ENCODE data around the gene IPO9.

IPO9 gene

DNA sequence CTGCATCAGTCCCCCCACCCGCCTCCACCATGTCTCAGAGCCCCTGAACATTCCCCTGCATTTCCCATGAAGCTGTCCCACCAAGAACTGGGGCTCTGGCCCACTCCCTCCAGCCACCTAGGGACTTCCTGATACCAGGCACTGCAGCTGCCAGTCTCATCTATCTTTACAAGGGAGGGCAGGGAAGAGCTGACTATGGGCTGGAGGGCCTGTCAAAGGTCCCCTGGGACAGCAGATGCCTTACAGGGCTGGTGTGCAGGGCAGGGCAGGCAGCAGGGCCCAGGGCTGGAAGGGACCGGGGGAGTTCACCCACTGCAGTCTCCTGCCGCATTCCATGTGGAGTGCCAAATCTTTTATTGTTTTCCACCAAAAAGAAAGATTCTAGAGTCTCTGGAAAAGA lies 77.4 kb downstream of the IPO9 start:
- no peak for DNase-seq (ENCODE audit: low read depth)

DNA sequence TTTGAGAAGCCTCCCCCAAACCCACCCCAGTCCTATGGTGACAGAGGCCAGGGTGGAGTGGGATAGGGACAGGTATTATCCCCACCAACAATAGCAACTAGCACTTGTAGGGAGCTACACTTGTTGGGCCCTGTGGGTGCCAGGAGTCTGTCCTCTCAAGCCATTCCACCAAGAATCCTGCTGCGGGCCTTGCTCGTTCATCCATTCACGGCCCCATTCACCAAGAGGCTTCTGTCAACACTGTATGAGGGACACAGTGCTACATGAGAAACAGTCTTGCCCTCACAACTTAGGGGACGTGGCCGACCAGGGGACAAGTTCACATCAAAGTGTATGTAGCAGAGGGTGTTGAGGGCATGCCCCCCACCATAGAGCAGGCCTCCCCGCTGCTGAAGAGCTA lies 78.7 kb downstream of the IPO9 start:
- DNase-seq (ENCODE audit: low read depth): no peak

DNA sequence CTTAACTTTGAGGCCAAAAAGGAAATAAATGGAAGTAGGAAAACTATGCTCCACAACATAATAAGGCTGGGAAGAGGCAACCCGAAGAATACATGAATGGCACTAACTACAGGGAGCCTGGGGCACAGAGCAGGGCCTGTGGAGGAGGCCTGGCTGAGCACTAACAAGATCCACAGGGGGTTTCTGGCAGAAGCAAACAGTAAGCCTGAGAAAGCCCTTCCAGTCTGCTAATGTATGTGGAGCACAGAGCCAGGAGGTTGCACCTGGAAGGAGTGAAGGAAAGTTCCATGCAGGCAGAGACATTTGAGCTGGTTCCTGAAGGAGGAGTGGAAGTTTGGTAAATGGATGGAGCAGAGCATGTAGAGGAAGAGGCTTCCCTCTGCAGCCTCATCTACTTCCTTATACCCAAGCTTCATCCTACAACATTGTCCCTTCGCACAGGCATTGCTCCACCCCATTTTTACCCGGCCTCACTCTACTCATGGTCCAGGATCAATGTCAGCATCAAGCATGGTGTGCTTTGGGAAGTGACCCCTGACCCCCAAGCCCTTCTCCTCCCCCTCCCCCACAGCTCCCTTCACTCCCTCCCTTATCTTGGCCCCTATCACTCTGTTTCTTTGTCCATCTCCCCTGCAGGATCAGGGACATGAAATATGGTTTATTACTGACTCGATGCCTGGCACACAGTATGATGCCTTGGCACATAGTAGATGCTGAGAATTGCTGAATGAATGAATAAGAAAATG lies 83.0 kb downstream of the IPO9 start:
- DNase-seq (ENCODE audit: low read depth): no peak

DNA sequence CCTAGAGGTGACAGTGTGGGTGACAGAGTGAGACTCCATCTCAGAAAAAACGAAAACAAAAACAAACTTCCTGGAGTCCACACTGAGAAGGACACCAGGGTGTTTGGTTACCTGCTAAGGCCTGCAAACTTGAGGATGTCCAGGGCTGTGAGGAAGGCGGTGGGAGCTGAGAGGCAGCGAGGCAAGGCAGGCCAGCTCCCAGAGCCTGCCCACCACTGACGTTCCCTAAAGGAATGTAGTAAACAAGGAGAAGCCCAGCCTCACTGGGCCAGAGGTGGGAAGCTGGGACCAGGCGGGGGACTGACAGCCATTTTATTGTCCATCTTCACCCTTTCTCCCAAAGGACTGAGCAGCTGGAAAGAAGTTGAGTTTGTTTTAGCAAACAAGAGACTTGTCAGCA lies 83.9 kb downstream of the IPO9 start:
- DNase-seq (ENCODE audit: low read depth): no peak

DNA sequence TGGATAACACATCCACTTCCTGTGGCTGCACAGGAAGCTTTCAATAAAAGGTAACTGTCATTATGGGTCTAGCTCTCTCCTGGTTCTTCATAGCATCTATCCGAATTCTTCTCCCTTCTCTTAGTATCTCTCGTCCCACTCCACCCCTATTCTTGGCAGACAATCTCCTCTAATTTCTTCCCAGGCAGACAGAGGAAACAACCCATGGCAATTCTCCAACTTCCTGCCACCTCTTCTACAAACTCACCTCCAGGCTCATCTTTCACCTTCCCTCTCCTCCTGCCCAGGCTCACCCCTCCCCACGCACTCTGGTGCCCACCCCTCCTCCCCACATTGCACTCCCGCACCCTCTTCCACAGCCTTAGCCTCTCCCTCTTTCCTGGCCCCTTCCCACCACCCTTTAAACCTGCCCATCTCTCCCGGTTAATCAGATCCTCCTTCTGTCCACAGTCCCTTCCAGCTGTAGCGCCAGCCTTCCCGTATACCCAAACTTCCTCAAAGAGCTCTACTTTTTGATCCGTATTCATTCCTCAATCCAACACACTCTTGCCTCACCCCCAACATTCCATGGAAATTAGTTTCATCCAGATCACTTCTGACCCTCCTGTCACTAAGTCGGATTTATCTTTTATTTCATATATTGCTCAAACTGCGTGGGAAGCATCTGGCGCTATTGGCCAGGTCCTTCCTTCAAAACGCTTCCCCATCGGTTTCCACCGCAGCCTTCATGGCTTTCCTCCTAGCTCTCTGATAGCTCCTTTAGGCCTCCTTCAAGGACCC lies 85.7 kb downstream of the IPO9 start:
- no peak for DNase-seq (ENCODE audit: low read depth)

DNA sequence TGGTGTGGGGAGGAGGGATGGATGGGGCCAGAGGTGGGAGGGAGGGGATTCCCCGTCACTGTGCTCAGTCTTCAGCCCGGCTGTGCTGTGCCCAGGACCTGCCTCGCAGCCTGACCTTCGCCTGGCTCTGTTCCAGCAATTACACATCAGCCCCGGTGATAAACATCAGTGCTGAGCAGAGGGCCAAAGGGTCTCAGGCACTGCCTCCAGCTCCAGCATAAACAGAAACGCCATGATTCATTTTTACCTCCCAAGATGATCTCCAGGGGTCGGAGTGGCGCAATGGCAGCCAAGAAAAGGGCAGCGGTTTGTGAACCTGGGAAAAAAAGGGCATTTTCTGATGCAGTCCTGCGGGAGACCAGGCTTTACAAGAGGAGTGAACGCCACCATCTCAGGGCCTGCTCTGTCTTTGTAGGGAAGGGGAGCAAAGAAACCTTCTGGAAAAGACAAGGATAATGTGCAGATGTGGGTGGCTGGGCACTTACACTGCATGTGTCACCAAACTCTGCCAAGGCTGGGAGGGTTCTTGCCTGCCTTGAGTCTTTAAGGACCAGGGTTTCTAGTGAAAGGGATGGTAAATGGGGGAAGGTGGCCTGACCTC lies 87.8 kb downstream of the IPO9 start:
- DNase-seq (ENCODE audit: low read depth): no peak

DNA sequence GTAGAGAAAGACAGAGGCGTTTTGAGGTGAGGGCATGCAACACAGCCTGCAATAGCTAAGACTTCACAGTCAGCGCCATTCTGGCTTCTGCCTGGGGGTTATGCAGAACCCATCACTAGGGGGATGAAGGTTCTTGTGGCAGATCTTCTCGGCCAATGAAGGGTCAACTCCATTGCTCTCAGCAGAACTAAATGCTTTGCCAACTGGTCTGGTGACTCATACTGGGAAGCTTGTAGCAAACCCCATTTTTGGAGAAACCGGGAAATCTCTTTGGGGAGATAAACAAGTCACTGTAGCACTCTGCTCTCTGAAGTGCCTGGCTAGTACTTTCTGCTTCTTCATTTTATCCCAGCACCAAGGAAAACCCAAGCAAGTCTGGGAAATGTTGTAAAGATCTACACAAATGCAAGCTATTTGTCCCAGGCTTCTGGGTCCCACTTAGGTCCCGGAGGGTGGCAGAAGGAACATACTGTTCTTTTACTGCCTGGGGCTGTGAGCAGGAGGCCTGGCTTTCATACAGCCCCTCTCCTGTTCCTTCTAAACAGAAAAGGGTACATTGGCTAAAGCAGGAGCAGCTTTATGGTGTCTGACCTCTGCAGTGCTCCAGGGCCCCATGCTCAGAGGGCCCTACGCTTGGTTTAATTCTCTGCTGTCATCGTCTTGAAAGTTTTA lies 88.5 kb downstream of the IPO9 start:
- DNase-seq (ENCODE audit: low read depth): no peak

DNA sequence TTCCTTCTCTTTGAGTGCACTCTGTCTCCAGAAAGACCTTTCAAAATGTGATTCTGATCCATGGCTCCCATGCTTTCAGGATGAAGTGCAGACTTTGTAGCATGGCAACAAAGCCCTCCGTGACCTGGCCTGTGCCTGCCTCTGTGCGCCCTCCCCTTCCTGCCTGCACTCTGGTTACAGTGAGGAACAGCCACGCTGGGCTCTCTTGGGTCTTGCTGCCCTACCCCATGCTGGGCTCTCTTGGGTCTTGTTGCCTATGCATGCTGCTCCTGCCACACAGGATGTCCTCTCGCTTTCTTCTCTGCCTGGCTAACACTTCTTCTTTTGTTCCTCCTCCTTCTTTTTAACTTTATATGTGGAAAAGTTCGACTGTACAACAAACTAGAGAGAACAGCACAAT lies 89.4 kb downstream of the IPO9 start:
- no peak for DNase-seq (ENCODE audit: low read depth)

DNA sequence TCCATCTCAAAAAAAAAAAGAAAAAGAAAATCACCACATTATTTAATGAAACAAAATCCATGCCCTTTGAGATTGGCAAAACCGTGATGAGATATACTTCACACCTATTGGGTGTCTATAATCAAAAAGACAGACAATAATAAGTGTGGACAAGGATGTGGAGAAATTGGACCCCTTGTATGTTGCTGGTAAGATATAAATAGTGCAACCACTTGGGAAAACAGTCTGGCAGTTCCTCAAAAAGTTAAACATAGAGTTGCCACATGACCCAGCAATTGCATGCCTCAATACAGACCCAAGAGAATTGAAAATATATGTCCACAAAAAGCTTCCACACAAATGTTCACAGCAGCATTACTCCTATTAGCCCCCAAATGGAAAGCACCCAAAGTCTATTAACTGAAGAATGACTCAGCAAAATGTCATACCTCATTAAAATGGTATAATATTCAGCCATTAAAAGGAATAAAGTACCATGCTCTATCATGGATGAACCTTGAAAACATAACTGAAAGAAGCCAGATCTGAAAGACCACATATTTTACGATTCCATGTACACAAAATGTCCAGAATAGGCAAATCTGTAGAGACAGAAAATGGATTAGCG lies 93.1 kb downstream of the IPO9 start:
- no peak for DNase-seq (ENCODE audit: low read depth)

DNA sequence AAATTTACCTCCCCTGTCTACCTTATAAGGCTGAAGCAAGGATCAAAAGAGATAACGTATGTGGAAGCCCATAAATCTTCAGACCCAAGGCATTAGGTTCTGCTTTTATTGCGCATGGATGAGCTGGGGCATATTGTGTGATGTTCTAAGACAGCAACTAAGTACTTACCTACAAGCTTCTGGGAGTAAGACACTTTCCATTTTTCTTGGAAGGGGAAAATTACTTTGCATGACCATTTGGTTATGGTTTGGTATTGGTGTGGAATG lies 96.3 kb downstream of the IPO9 start:
- no peak for DNase-seq (ENCODE audit: low read depth)

DNA sequence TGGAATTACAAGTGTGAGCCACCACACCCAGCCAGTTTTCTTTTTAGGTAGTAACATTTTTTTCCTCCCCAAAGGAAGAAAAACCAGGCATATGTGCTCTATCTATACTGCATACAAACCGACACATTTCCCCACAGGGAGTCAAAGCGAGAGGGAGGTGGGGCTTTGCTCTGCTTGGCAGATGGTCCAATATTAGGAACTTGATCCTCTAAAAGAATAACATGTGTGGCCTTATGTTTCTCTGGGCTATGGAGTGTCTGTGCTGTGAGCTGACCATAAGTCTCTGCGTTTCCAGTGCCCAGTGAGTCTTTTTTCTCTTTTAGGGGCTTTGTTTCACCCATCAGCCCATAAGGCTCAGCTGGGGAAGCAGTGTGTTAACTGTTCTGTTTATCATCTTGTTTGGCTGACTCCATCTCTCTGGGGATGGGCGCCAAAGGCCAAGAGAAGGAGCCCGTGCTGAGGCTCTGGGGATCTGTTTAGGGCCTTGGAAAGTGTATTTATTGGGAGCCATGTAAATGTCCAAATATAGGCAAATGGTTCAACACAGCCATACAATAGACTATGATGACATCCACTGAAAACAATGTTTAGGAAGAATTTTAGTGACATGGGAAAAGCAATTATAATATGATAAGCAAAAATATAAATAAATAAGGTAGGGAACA lies 97.2 kb downstream of the IPO9 start:
- no peak for DNase-seq (ENCODE audit: low read depth)

DNA sequence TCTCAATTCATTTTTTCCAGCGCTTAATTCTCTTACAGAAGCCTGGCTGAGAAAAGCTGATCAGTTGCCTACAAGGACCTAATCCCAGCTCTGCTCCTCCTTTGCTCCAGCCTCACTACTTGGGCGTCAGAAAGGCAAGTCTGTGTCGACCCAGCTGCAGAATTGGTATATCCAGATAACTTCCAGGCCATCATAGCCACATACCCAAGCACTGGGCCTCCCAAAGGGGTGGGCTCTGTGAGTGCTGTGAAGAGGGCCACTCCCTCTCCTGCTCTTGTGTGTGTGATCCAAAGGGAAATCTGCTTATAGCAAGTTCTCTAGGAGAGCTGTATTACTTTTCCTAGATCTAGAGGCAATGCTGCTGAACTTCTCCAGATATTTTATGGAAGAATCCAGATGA lies 99.3 kb downstream of the IPO9 start:
- no peak for DNase-seq (ENCODE audit: low read depth)

DNA sequence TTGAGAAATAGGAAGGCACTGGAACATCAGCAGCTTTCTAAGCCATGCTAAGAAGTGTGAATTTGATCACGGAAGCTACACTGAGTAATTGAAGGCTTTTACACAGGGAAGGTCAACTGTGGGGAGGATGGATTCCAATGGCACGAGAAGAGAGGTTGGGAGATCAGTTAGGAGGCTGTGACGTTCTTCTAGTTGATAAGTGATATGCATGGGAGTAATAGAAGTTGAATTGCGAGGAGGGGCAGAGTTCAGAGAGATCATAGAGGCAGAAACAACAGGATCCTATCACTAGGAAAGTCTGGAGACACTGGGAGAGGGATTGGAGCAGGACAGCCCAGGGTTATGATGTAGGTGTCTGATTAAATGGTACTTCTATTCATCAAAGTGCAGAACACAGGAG lies 101.2 kb downstream of the IPO9 start:
- DNase-seq (ENCODE audit: low read depth): no peak

DNA sequence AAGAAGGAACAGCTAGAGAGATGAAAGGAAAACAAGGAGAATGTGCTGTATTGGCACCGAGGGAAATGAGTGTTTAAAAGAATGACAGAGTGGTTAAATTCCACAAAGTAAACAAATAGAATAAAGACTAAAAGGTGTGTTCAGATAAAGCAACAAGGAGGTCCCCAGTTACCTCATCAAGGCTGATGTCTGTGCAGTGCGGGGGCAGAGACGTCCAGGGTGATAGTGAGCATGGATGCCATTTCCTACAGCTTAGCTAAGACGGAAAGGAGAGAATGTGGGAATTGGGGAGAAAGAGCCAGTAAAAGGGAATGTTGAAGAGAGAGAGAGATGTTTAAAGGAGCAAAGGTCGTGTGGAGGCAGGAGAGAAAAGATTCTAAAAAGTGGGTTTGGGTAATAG lies 101.8 kb downstream of the IPO9 start:
- no peak for DNase-seq (ENCODE audit: low read depth)
